Hepatocyte (in vitro differentiated cells): ENCODE data around the gene C7orf25. TPM values are rescaled to one million over a fixed set of nuclear protein-coding genes. Genes with fewer than 3 reads are reported as not detected.

Experiments used
- DNase-seq: peaks from one replicate; pipeline ENCODE4 v3.0.0-alpha.2; 2016; ENCODE audit warnings: low spot score
- H2AFZ ChIP-seq: fragments of 200-600 bp; sonication (generic); 2 replicates; pipeline ENCODE4 v1.6.0; 2016; ENCODE audit warnings: antibody characterized with exemption, mild to moderate bottlenecking
- H3K27ac ChIP-seq: fragments of 200-600 bp; sonication (generic); 2 replicates; pipeline ENCODE4 v1.5.1; 2016; ENCODE audit warnings: mild to moderate bottlenecking
- H3K27me3 ChIP-seq: fragments of 200-600 bp; sonication (generic); 2 replicates; pipeline ENCODE4 v1.6.1; 2016
- H3K36me3 ChIP-seq: fragments of 200-600 bp; sonication (generic); replicated peaks from 2 replicates; pipeline ENCODE4 v1.5.1; 2016; ENCODE audit warnings: low read depth; ENCODE audit not compliant: insufficient read depth
- H3K4me1 ChIP-seq: fragments of 200-600 bp; sonication (generic); 2 replicates; pipeline ENCODE4 v1.5.1; 2016; ENCODE audit warnings: mild to moderate bottlenecking, moderate library complexity; ENCODE audit not compliant: insufficient read depth
- H3K4me2 ChIP-seq: fragments of 200-600 bp; sonication (generic); 2 replicates; pipeline ENCODE4 v1.6.0; 2016
- H3K4me3 ChIP-seq: fragments of 200-600 bp; sonication (generic); 2 replicates; pipeline ENCODE4 v1.5.1; 2016; ENCODE audit warnings: mild to moderate bottlenecking
- H3K79me2 ChIP-seq: fragments of 200-600 bp; sonication (generic); 2 replicates; pipeline ENCODE4 v1.6.0; 2017; ENCODE audit warnings: mild to moderate bottlenecking
- H3K9me2 ChIP-seq: fragments of 200-600 bp; sonication (generic); replicated peaks from 2 replicates; pipeline ENCODE4 v1.6.0; 2017; ENCODE audit warnings: mild to moderate bottlenecking; ENCODE audit not compliant: insufficient read depth
- H3K9me3 ChIP-seq: fragments of 200-600 bp; sonication (generic); 2 replicates; pipeline ENCODE4 v1.5.1; 2016; ENCODE audit warnings: low read depth, mild to moderate bottlenecking
- H4K20me1 ChIP-seq: fragments of 200-600 bp; sonication (generic); 2 replicates; pipeline ENCODE4 v1.6.0; 2016; ENCODE audit warnings: mild to moderate bottlenecking; ENCODE audit not compliant: insufficient read depth, poor library complexity, severe bottlenecking
- CTCF ChIP-seq: fragments of 200-600 bp; sonication (generic); IDR thresholded peaks from 2 replicates; pipeline ENCODE4 v1.5.1; 2016; ENCODE audit warnings: antibody characterized with exemption, mild to moderate bottlenecking; ENCODE audit not compliant: poor library complexity
- EZH2 ChIP-seq: fragments of 200-600 bp; sonication (generic); IDR thresholded peaks from 2 replicates; pipeline ENCODE4 v1.6.1; 2016; ENCODE audit warnings: antibody characterized with exemption, mild to moderate bottlenecking, borderline replicate concordance
- EZH2phosphoT487 ChIP-seq: fragments of 200-600 bp; sonication (generic); IDR thresholded peaks from one replicate; pipeline ENCODE4 v1.6.1; 2018; ENCODE audit warnings: antibody characterized with exemption, mild to moderate bottlenecking, low read depth, moderate library complexity; ENCODE audit not compliant: unreplicated experiment, severe bottlenecking
- WGBS: methylation state at CpG from one replicate; pipeline ENCODE4 v1.1.6; 2016; ENCODE audit warnings: low lambda C conversion rate; ENCODE audit errors: missing lambda C conversion rate; 5-methylcytosine and 5-hydroxymethylcytosine counted together
- polyA plus RNA-seq: library from polyadenylated mRNA; unstranded; fragments of >200 nt; fragmentation: Nextera tagmentation; extraction: Ambion mirVana; gene quantifications from 2 replicates; pipeline ENCODE4 v1.2.1, GENCODE V29; 2016
- total RNA-seq: library from RNA; depleted of rRNA; stranded (reverse); fragments of >200 nt; gene quantifications from 2 replicates; pipeline ENCODE4 v1.2.3, GENCODE V29; 2014

Gene C7orf25
- total and polyA plus RNA-seq, 2 experiments from 2014 or later = 2.4 to 5.9 TPM

- Histone ChIP-seq H3K4me3 (peak within 1 kb of the TSS; percentile 78), H2AFZ (peak within 1 kb of the TSS; percentile 71), H3K9me2 (no peaks in the 10 kb centered on the region), H3K4me2 (peak within 1 kb of the TSS; percentile 95), H4K20me1 (peaks cover 38% of the 10 kb centered on the region), H3K79me2 (peaks cover 79% of the 10 kb centered on the region), H3K4me1 (peaks cover 16% of the 10 kb centered on the region), H3K9me3 (no peaks in the 10 kb centered on the region), H3K27me3 (no peaks in the 10 kb centered on the region), H3K27ac (peak within 1 kb of the TSS; percentile 82), H3K36me3 (no peaks in the 10 kb centered on the region)
- TF ChIP-seq EZH2 = no peak
- no peak for TF ChIP-seq CTCF
- TF ChIP-seq EZH2phosphoT487 = no peak
- WGBS = 1% methylated on average over 56 of the region's 56 CpGs
- DNase-seq = peak; percentile 97
These were observed 20.2 kb upstream of the C7orf25 start, which contains the start of the genes MRPL32 and PSMA2 for GRCh38 chr7:42931834-42932651. MRPL32 (plus strand) TSS chr7:42932376; CDS start chr7:42932387, 11 bp downstream. PSMA2 (minus strand) TSS chr7:42932174; CDS start chr7:42932158, 16 bp downstream.

- H3K4me1 ChIP-seq = peaks cover 16% of the 10 kb centered on the region
- peaks cover 84% of the 10 kb centered on the region for H3K79me2 ChIP-seq
- peak overlapping the region; percentile 57 for H3K4me3 ChIP-seq
- H3K9me3 ChIP-seq = no peaks in the 10 kb centered on the region
- no peaks in the 10 kb centered on the region for H3K9me2 ChIP-seq
- peak overlapping the region; percentile 82 for H3K27ac ChIP-seq
- peak overlapping the region; percentile 71 for H2AFZ ChIP-seq
- peak overlapping the region; percentile 78 for H3K4me2 ChIP-seq
- no peak for DNase-seq
- TF ChIP-seq EZH2phosphoT487 (no peak), CTCF (no peak), EZH2 (no peak)
- H3K27me3 ChIP-seq = no peaks in the 10 kb centered on the region
- peaks cover 38% of the 10 kb centered on the region for H4K20me1 ChIP-seq
- H3K36me3 ChIP-seq = no peaks in the 10 kb centered on the region
- 2% methylated on average over 11 of the region's 12 CpGs for WGBS
These were observed 19.6 kb upstream of the C7orf25 start for GRCh38 chr7:42931447-42931833.

GRCh38 chr7:42930889-42931288, 19.0 kb upstream of the C7orf25 start:
- peaks cover 38% of the 10 kb centered on the region for H4K20me1 ChIP-seq
- 16% methylated on average over 5 of the region's 5 CpGs for WGBS
- no peak for TF ChIP-seq CTCF
- no peak for TF ChIP-seq EZH2phosphoT487
- no peak for TF ChIP-seq EZH2

More at GRCh38 chr7:42930889-42931288, 19.0 kb upstream of the C7orf25 start:
- Histone ChIP-seq H3K27ac (peak overlapping the region; percentile 82), H3K4me2 (peak overlapping the region; percentile 78), H3K36me3 (no peaks in the 10 kb centered on the region), H3K79me2 (peaks cover 86% of the 10 kb centered on the region), H2AFZ (no peak overlapping the region), H3K4me1 (peaks cover 16% of the 10 kb centered on the region), H3K9me2 (no peaks in the 10 kb centered on the region), H3K9me3 (no peaks in the 10 kb centered on the region), H3K27me3 (no peaks in the 10 kb centered on the region), H3K4me3 (peak overlapping the region; percentile 57)
- DNase-seq = peak; percentile 13
